HG02973 (cell line): Measurements from ENCODE around the gene CILP2.

ENCODE experiments used
- ATAC-seq: cut with Tn5 transposase; IDR thresholded peaks from one replicate; pipeline ENCODE4 v1.9.1; 2021; ENCODE audit warnings: moderate library complexity; ENCODE audit not compliant: unreplicated experiment

The CILP2 gene, protein sequence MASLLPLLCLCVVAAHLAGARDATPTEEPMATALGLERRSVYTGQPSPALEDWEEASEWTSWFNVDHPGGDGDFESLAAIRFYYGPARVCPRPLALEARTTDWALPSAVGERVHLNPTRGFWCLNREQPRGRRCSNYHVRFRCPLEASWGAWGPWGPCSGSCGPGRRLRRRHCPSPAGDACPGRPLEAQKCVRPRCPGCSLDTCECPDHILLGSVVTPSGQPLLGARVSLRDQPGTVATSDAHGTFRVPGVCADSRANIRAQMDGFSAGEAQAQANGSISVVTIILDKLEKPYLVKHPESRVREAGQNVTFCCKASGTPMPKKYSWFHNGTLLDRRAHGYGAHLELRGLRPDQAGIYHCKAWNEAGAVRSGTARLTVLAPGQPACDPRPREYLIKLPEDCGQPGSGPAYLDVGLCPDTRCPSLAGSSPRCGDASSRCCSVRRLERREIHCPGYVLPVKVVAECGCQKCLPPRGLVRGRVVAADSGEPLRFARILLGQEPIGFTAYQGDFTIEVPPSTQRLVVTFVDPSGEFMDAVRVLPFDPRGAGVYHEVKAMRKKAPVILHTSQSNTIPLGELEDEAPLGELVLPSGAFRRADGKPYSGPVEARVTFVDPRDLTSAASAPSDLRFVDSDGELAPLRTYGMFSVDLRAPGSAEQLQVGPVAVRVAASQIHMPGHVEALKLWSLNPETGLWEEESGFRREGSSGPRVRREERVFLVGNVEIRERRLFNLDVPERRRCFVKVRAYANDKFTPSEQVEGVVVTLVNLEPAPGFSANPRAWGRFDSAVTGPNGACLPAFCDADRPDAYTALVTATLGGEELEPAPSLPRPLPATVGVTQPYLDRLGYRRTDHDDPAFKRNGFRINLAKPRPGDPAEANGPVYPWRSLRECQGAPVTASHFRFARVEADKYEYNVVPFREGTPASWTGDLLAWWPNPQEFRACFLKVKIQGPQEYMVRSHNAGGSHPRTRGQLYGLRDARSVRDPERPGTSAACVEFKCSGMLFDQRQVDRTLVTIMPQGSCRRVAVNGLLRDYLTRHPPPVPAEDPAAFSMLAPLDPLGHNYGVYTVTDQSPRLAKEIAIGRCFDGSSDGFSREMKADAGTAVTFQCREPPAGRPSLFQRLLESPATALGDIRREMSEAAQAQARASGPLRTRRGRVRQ

DNA sequence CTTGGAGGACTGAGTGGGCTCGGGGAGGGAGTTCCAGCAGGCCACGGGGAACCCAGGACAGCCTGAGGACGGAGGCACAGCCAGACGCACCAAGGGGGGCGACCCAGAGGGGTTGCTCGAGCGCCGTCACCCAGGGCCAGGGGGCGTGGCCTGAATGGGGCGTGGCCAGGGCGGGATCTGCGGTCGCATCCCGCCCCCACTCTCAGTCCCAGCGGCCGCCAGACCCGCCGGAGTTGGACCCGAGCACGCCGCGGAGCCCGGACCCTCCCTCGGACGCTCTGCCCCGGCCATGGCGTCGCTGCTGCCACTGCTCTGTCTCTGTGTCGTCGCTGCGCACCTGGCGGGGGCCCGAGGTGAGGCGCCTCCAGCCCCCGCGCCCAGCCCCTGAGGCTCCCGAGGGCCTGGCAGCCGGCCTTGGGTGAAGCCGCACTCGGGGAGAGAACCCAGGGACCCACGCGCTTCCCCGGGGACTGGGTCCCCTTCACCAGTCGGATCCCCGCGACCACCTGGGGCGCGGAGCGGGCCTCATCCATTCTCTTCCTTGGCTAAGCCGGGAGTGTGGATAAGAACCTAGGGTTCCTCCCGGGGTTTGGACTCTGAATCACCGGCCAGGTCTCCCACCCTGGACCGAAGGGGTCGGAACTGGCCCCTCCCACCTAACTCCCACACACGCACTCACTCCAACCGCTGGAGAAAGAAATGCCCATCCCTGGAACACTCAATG, at the start of gene CILP2:
TSS of gene CILP2 (plus strand) at position 205 of the 724 bp plus-strand sequence. CDS start at position 290, 85 bp downstream.
- no peak for ATAC-seq

DNA sequence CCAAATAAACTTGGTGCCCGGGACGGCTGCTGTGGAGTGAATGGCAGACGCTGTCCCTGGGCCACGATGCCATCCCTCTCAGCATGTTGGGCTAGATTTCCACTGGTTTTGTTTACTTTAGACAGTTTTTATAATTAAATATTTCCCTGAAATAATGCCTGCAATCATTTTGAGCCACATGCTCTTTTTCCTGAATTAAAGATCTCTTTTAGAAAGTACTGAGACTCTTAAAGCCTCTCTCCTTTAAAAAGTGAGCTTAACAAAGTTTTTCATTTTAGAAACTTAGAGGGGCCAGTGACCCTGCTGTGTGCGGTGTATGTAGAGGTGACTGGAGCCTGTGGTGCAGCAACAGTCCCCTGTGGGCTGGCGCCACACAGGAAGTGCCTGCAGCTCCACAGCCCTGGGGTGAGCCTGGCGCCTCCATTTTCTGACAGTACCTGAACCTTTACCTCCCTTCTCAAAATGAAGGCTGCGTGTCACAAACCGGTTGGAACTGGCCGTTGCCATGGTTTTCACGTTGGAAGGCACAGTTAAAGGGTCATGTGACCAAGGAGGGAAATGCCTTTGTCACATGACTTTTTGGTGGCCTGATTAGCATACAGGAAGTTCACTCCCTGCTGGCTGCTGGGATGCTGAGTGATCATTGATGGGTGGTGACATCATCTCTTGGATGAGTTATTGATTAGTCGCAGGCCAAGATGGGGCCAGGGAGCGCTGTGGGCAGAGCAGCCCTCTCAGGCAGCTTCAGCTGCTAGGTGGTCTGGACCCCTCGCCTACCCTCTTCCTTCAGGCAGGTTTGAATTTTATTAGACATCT, 49.0 kb upstream of the CILP2 start:
- ATAC-seq: peak; percentile 60

DNA sequence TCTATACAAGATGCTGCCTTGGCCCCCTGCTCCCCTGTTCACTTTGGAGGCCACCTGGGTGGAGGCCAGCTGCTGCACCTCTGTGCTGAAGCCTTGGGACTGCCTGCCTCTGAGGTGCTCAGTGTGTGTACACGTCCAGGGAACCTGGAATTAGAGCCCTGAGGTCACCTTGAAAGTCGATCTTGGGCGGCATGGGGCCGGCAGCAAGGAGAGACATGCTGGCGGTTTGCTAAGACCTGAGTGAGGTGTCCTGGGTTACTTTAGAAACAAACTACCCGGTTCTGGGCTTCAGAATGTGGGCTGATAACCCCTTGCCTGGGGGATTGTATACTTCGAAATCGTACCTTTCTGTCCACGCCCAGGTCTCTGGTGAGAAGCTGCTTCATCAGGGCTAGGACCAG, 48.3 kb upstream of the CILP2 start:
- ATAC-seq: peak; percentile 6

DNA sequence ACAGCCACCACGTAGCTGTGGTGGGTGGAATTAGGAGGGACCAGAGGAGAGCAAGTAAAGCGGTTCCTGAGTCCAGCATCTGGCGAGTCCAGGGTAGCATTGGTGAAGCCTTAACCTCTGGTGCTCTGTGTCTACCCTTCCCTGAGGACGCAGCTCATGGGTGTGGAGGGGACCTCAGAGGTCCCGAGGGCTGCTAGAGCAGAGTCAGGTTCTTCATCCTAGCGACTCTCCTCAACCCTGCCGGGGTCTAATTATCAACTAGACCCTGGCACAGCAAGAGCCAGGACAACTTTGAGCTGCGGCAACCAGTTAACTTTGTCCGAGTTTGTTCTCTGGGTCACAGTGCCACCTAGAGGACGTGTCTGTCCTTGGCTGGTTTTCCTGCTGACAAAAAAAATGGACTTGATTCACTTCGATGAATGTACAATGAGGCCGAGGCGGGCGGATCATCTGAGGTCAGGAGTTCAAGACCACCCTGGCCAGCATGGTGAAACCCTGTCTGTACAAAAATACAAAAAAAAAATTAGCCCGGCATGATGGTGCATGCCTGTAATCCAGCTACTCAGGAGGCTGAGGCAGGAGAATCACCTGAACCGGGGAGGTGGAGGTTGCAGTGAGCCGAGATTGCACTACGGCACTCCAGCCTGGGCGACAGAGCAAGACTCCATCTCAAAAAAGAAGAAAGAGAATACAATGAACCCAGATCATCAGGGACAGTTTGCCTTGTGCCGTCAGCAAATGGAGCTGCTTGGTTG, 47.7 kb upstream of the CILP2 start:
- no peak for ATAC-seq

DNA sequence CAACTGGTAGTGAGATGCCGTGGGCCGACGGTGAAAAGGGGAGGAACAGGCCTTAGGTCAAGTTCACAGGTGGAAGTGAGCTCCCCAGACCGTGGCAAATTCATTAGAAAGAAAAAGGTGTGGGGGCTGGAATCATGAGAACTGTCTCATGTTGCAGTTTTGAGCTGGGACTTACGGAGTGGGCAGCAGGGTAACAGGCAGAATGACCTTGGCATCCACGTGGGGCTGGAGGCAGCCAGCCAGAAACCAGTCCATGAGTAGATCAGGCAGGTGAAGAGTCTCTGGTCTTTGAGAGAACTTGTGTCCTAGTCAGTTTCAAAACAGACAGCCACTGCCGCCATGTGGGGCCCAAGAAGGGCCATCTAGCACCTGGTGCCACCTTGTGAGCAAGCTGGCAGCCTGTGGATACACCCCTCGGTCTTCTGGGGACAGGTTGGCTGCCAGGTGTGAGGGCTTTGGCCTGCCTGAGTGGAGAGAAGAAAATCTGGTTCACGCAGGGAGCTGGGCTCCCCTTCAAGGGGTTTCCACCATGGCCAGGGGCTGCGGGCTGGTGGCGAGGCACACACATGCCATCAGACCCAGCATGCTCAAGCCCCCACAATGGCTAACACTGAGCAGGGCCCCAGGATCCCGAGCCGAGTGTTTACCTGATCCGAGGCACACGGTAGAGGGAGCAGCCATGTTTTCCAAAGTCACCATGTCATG, 46.6 kb upstream of the CILP2 start:
- no peak for ATAC-seq

DNA sequence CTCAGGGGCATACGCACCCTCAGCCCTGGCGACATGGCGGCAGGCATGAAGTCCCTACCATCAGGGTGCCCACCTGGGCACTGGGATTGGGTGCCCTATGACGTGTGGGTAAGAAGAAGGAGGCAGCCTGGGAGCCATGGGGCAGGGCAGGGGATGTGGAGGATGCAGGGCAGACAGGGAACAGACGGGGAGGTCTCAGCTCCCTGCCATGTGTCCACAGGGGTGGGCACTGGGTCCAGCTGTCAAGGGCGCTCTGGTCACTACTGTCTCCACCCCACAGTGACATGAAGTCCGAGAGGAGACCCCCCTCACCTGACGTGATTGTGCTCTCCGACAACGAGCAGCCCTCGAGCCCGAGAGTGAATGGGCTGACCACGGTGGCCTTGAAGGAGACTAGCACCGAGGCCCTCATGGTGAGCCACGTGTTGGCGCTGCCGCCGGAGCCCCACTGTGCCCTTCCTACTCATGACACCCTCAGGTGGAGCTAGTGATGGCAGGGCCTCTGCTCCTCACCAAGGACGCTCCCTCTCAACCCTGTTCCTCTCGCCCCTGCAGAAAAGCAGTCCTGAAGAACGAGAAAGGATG, 45.9 kb upstream of the CILP2 start:
- ATAC-seq: no peak

DNA sequence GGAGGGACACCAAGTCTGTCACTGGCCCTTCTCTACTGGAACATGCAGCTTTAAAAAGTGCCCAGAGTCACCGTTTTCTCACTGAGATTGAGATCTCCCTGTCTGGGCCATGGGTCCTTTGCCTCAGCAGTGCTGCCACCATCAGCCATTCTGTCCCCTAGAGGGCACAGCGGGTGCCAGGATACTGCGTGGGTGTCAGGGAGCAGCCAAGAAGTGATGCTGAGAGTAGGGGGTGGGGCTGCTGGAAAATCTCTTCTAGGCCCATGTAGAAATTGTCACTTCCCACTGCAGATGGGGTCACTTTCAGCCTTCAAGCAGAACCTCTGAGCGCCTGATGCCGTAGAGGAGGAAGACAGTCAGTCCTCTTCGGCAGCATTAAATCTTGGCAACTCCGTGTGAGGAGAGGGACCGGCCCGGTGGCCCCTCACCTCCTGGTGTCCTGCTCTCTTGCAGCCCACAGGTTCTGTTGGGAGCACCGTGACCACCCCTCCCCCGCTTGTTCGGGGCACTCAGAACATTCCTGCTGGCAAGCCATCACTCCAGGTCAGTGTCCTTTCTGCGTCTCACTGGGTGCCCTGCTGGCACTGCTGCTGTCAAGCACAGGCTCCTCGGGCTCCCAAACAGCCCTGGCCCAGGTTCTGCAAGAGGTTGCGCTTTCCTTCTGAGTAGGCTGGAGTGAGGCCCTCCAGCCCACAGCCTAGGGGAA, 44.1 kb upstream of the CILP2 start:
- no peak for ATAC-seq

DNA sequence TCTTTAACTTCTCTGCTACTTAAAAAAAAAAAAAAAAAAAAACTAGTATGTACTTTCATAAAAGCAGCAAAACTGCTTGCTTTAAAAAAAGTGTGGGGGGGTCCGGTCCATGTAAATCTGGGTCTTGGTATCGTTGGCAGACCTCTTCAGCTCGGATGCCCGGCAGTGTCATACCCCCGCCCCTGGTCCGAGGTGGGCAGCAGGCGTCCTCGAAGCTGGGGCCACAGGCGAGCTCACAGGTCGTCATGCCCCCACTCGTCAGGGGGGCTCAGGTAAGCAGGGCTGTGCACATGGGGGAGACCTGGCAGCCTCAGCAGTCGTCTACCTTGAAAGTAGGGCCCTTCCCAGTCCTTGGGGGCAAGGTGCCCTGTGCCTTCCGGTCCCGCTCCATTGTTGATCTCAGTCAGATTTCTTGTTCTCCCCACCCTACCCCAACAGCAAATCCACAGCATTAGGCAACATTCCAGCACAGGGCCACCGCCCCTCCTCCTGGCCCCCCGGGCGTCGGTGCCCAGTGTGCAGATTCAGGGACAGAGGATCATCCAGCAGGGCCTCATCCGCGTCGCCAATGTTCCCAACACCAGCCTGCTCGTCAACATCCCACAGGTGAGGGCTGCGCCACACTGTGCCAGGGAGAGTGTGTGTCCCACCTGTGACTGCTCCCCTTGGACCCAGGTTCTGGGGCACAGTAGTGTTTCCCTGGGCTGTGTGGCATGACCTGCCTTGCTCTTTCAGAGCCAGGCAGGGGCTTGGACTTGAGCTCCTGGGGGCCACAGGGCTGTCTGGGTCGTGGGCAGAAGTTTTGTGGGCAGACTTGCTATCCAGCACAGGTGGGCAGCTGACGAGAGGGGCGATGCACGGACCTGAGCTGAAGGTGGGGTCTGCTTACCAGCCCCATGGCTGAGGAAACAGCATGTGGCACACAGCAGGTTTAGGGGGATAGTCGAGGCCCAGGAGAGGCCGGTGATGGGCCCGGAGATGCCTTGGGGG, 42.2 kb upstream of the CILP2 start:
- ATAC-seq: no peak

DNA sequence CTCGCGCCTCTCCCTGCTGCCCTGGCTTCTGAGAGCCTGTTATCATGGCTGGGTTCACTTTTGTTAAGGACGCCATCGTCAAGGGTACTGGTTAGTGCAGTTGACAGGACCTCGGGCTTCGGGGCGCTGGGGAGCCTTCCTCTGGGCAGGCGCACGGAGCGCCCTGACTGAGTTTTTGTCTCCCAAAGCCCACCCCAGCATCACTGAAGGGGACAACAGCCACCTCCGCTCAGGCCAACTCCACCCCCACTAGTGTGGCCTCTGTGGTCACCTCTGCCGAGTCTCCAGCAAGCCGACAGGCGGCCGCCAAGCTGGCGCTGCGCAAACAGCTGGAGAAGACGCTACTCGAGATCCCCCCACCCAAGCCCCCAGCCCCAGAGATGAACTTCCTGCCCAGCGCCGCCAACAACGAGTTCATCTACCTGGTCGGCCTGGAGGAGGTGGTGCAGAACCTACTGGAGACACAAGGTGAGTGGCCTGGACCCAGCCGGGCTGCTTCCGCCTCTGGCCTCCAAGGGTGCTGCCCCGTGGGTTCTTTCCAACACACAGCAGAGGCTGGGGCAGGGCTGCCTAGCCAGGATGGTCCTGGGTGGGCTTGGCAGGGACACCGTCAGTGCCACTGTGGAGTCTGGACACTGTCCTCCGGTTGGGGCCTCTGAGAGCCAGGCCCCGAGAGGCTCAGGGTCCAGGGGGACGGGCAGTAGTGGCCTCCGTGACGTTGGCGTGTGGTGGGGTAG, 39.6 kb upstream of the CILP2 start:
- ATAC-seq: no peak

DNA sequence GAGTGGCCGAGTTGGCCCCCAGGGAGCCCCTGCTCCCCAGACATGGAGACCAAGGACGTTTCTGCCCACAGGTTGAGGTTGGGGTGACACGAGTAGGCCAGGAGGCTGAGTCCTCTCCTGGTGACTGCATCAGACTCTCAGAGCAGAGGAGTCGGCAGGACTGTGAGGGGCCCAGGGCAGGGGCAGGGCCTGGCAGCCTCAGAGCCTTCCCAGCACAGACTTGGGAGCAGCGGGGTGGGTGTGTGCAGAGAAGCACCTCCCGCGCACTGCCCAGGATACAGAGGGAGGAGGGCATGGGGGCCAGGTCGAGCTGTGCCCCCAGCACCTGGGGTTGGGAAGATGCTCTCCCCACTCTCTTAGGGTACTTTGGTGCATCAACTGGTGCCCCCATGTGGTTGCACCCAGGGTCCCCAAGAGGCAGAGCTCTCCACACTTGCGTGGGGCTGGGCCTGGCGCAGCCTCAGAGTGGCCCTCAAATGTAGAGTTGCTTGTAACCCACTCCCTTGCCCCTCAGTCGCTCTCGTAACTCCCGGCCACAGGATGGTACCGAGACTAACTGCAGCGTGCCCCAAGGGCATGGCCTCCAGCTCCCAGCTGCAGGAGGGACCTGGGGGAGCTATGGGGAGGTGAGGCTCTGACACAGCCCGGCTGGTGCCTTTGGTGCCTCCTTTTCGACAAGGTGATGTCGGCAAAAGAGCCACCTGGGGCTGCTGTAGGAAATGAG, 38.6 kb upstream of the CILP2 start:
- no peak for ATAC-seq

DNA sequence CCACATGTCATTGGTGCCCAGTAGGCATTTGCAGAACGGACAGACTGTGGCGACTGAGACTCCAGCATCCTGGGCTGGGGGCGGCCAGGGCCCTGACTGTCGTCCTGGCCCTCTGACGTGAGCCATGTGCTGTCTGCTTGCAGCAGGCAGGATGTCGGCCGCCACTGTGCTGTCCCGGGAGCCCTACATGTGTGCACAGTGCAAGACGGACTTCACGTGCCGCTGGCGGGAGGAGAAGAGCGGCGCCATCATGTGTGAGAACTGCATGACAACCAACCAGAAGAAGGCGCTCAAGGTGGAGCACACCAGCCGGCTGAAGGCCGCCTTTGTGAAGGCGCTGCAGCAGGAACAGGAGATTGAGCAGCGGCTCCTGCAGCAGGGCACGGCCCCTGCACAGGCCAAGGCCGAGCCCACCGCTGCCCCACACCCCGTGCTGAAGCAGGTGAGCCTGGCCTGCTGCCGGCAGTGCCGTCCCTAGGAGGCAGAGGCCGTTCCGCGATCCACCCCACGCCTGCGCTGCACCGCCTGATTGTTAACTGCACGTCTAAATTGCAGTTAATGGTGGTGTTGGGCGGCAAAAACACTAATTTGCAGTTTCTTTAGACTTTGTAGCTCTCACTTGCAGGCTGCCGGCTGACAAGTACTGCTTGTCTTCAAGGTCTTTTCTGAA, 37.0 kb upstream of the CILP2 start:
- ATAC-seq: no peak

DNA sequence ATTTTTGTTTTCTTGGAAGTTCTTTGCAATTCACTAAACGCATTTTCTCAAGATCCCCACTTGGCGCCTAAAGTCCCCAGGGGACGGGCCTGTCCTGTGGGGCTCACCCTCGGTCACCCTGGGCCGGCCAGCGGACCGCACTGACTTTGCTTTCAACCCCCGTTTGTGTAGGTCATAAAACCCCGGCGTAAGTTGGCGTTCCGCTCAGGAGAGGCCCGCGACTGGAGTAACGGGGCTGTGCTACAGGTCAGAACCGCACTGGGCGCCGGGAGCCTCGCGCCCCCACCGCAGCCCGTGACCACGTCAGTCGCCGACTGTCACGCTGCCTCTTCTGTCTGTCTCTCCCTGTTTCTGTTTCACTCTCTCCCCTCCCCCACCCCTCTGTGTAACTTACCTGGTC, 36.3 kb upstream of the CILP2 start:
- ATAC-seq: no peak

DNA sequence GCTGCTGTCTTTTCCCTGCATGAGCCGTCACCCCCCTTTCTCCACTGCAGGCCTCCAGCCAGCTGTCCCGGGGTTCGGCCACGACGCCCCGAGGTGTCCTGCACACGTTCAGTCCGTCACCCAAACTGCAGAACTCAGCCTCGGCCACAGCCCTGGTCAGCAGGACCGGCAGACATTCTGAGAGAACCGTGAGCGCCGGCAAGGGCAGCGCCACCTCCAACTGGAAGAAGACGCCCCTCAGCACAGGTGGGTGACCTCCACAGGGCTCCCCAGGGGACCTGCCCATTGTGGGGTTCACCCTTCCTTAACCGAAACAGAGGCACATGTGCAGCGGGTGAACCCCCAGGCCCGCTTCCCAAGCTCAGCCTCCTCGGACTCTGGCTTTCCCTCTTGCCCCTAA, 35.8 kb upstream of the CILP2 start:
- no peak for ATAC-seq

DNA sequence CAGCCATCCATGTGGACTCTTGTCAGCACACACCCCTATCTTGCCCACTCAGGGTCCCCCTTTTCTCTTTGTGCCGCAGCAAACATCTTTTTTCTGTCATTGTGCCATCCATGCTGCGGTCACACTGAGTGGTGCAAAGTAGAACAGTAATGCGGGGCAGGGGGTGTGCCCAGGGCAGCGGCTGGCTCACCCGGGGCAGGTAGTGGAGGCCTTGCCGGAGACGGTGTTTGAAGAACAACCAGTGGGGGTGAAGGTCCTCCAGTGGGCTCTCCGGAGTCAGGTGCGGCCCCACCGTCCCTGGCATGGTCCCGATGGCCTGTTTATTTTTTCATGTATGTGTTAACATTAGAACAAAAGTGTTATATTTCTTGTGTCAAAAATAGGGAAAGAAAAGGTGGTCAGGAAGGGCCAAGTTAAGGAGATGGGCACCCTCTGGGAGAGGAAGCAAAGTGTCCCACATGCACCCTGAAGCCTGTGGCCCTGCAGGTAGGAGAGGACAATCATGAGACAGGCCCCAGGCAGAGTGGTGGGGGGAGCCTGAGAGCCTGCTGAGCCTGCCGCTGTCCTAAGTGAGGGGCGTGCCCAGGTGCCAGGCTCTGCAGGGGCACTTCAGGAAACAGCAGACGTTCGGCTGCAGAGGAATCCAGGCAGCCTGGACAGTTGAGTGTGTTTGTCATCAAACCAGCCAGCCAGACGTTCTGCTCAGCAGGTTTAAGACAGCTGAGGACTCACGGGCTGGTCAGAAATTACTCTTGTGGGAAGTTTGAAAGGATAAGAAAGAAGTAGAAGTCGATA, 35.1 kb upstream of the CILP2 start:
- ATAC-seq: no peak
